HG03457 (cell line): ENCODE data around the gene GPHA2.
"Not testable (repeated sequence)": the region's sequence is repeated elsewhere in the genome, so short reads cannot be mapped to it uniquely, and the experiment has no call there.

ENCODE experiments used
- ATAC-seq: cut with Tn5 transposase; IDR thresholded peaks from one replicate; pipeline ENCODE4 v1.9.1; 2021; ENCODE audit warnings: moderate number of reproducible peaks; ENCODE audit not compliant: unreplicated experiment

Gene GPHA2, protein sequence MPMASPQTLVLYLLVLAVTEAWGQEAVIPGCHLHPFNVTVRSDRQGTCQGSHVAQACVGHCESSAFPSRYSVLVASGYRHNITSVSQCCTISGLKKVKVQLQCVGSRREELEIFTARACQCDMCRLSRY

GRCh38 chr11:64935359-64936081, at the start of gene GPHA2:
TSS of gene GPHA2 (minus strand) at chr11:64935893. CDS start at chr11:64935460, 433 bp downstream.
- no peak for ATAC-seq

GRCh38 chr11:64983339-64983738, 47.6 kb upstream of the GPHA2 start:
- ATAC-seq, result not testable (repeated sequence)

GRCh38 chr11:64976651-64977050, 41.0 kb upstream of the GPHA2 start:
- no peak for ATAC-seq

DNA sequence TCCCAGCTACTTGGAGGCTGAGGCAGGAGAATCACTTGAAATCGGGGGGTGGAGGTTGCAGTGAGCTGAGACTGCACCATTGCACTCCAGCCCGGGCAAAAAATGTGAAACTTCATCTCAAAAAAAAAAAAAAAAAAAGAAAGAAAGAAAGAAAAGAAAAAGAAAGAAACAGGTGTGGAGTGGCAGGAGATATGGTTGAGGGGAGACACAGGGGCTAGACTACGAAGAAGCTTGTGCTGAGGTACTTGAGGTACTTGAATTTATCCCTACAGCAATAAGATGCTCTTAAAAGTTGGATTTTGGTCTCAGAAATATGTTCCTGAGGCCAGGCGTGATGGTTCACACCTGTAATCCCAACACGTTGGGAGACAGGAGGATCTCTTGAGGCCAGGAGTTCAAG, 38.4 kb upstream of the GPHA2 start:
- no peak for ATAC-seq

- ATAC-seq, result no peak
These were observed 35.9 kb upstream of the GPHA2 start, which contains the start of gene MAJIN for GRCh38 chr11:64971421-64972233. TSS of gene MAJIN (minus strand) at chr11:64972108. CDS start at chr11:64959405, 12,703 bp downstream.

- ATAC-seq, result no peak
These were observed 35.0 kb upstream of the GPHA2 start for GRCh38 chr11:64970731-64971151.

GRCh38 chr11:64969209-64969608, 33.5 kb upstream of the GPHA2 start:
- no peak for ATAC-seq

GRCh38 chr11:64967375-64967774, 31.7 kb upstream of the GPHA2 start:
- no peak for ATAC-seq

- no peak for ATAC-seq
These were observed 27.5 kb upstream of the GPHA2 start for GRCh38 chr11:64963072-64963631.

DNA sequence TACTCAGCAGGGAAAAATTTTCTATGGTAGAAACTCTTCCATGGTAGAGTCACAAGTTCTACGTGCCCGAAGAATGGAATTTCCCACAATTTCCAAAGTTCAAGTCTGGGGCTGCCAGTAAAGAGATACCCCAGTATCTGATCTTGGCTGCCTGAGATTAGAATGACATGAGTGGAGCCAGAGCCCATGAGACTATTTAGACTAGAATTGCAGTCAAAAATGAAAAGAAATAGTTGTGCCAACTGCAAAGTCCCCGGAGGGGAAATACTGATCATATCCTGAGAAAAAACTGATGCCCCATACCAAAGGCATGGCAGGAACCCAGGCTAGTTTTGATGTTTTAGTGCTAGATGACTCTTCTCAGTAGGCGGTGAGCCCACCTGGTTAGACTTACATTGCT, 25.0 kb upstream of the GPHA2 start:
- ATAC-seq, result no peak

- ATAC-seq, result no peak
These were observed 23.8 kb upstream of the GPHA2 start for GRCh38 chr11:64959498-64959897.

DNA sequence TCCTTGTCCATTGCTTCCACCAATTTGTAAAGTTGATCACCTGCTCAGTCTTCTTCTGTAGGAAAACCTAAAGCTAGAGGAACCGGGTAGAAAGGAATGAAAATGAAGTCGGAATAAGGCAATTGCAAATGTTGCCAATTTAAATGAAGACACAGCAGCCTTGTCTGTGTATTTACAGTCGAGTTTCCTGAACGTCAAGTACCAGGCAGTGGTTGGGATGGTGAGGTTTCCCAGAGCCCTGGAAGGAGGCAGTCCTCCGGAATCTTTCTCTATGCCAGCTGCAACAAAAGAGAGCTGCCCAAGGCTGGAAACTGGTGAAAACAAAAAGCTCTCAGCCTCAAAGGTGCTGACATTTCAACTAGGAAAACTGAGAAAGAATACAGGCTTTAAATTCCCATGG, 18.5 kb upstream of the GPHA2 start:
- no peak for ATAC-seq

GRCh38 chr11:64951529-64951928, 15.8 kb upstream of the GPHA2 start:
- no peak for ATAC-seq

DNA sequence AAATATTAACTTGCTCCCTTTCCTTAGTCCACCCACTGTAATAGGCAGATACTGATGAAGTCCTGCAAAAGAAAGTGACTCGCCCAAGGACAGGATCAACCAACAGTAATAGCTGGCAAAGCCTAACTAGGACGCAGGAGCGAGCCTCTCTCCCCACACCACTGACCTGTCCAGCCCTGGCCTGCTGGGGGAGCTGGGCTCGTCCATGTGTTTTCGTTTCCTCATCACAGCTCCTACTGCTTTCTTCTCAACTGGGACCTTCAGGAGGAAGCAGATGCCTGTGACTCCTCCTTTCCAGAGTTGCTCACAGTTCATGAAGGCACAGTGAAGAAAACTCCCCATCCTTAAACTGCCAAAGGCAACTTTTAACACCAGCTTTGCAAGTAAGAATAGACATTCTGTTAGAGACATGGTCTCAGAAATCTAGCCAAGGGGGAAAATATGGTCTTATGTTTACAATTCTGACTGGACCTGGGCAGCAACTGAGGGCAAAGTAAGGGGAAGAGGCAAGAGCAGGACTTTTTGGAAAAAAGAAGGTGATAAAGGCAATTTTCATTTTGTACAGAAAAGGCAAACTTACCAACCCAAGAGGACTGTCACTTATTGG, 11.6 kb upstream of the GPHA2 start:
- no peak for ATAC-seq

DNA sequence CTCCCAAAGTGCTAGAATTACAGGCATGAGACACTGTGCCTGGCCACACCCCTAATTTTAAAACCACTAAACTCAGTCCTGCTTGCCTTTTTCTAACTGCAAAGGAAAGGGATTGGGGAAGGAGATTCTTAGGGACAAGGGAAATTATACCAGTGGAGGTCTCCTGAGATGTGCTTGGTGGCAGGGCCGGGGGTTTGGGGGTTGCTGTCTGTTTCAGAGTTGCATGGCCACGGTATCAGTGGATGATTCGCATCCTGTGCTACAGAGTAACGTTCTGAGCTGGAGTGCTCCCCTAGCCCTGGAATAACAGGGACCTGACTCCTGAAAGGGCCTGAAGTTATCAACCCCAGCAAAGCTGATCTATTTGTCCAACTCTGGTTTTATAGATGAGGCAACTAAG, 846 bp upstream of the GPHA2 start:
- ATAC-seq, result no peak

- no peak for ATAC-seq
These were observed 873 bp downstream of the GPHA2 start for GRCh38 chr11:64934682-64935358.

DNA sequence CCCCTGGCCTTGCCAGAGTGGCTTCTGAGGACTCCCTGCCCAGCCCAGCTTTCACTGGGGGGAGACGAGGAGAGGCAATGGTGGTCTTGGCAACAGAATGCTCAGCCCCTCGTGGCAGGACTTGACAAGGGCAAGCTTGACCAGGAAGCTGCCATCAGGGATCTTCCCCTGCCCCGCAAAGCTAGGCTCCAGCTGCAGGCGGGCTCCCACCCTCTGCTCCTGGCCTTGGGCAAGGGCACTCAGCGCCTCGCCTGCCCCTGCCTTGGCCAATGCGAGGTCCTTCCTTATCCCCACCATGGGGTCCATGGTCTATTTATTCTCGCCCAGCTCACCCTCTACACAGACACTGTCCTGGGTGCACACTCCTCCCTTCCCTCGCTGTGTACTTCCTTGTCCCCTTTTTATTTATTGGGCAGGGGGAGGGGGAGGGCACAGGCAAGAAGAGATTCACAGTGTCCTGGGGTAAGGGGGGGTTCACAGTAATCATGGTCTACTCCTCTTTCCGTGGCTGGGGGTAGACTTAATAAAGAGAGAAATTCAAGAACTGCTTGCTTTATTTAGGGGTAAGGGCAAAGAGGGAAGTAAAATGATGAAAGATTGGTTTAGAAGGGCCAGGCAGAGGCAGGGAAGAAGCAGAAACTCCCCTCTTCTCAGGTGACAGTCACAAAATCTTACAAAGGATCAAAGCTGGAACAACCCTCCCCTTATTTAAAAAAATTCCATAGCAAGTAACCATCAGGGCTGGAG, 1.6 kb downstream of the GPHA2 start:
- ATAC-seq, result no peak

DNA sequence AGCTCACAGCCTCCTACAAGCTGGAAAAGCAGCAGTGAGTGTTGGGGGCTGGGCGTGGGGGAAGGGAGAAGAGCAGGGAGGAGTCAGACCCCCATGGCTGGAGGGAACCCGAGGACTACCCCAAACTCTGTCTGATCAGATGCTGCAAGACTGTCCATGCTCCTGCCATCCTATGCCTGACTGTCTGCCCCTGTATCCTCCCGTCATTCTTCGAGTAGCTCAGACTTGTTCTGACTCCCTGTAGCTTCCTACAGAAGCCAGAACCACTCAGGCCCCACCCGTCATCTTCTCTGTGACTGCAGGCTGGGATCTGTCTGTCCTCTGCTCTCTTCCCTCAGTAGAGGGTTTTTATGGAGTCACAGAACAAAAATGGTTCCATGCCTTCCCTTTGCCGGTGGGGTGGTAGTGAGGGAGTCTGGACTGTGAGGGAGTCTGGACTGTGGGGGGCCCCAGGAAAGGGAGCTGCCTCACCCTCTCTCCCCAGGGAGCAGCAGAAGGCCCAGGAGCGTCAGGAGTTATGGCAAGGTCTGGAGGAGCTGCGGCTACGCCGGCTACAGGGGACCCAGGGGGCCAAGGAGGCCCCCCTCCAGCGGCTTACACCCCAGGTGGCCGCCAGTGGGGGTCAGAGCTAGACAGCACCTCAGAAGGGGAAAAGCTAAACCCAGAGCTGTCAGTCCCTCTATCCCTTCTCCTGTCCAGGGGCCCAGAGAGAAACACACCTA, 2.3 kb downstream of the GPHA2 start:
- ATAC-seq, result no peak

- no peak for ATAC-seq
These were observed 3.4 kb downstream of the GPHA2 start for GRCh38 chr11:64932324-64932723.
